MCF 10A (cell line): ENCODE measurements around the gene KLC3. TPM values are rescaled to one million over a fixed set of nuclear protein-coding genes. Genes with fewer than 3 reads are reported as not detected.

Source experiments
- BruUV-seq: library from RNA; stranded (reverse); fragments of 400-500 nt; replicated peaks from 2 replicates; lab custom pipeline; 2021; lab: Mats Ljungman, UMichigan
- CTCF ChIA-PET: fragments of 300-600 bp; sonication (Branson Sonifier 250); formaldehyde crosslinking; extraction: SDS; loops from one replicate; lab custom pipeline; 2021; ENCODE audit warnings: antibody characterized with exemption, inconsistent platforms; lab: Yijun Ruan, JAX
- POLR2A ChIA-PET: fragments of 300-600, 350-650 bp; sonication (Branson Sonifier 250); formaldehyde crosslinking; extraction: SDS; loops from one replicate; lab custom pipeline; 2020; ENCODE audit warnings: antibody characterized with exemption, inconsistent platforms; lab: Yijun Ruan, JAX
- DNase-seq: peaks from one replicate; pipeline ENCODE4 v3.0.0-alpha.2; 2018; ENCODE audit not compliant: unreplicated experiment
- H3K27ac Mint-ChIP-seq: one replicate; pipeline ENCODE4 v1.8.0; 2022; ENCODE audit warnings: mild to moderate bottlenecking, low read depth, mixed read lengths; ENCODE audit not compliant: unreplicated experiment
- H3K27me3 Mint-ChIP-seq: one replicate; pipeline ENCODE4 v1.8.0; 2022; ENCODE audit warnings: mixed read lengths; ENCODE audit not compliant: insufficient read depth, unreplicated experiment
- H3K36me3 Mint-ChIP-seq: one replicate; pipeline ENCODE4 v1.8.0; 2022; ENCODE audit warnings: mild to moderate bottlenecking, moderate library complexity, mixed read lengths; ENCODE audit not compliant: insufficient read depth, unreplicated experiment
- H3K4me1 Mint-ChIP-seq: one replicate; pipeline ENCODE4 v1.8.0; 2022; ENCODE audit warnings: mixed read lengths; ENCODE audit not compliant: insufficient read depth, unreplicated experiment
- H3K4me3 Mint-ChIP-seq: one replicate; pipeline ENCODE4 v1.8.0; 2022; ENCODE audit warnings: mild to moderate bottlenecking, moderate library complexity, mixed read lengths; ENCODE audit not compliant: unreplicated experiment
- H3K9me3 Mint-ChIP-seq: one replicate; pipeline ENCODE4 v1.8.0; 2022; ENCODE audit warnings: mixed read lengths; ENCODE audit not compliant: unreplicated experiment
- CTCF ChIP-seq: fragments of 200-600 bp; IDR thresholded peaks from one replicate; pipeline ENCODE4 v1.8.0; 2022; ENCODE audit warnings: antibody characterized with exemption, mild to moderate bottlenecking; ENCODE audit not compliant: unreplicated experiment
- intact Hi-C: fragments of 100-400 bp; cut with micrococcal nuclease; formaldehyde crosslinking; loops from 2 replicates; pipeline ENCODE4 v1.14.1; 2022
- total RNA-seq: library from RNA; stranded (reverse); gene quantifications from 2 replicates; pipeline ENCODE4 v1.2.3, GENCODE V29; 2022

The KLC3 gene
- total RNA-seq, 1 experiment from 2014 or later: 3.9 TPM

DNA sequence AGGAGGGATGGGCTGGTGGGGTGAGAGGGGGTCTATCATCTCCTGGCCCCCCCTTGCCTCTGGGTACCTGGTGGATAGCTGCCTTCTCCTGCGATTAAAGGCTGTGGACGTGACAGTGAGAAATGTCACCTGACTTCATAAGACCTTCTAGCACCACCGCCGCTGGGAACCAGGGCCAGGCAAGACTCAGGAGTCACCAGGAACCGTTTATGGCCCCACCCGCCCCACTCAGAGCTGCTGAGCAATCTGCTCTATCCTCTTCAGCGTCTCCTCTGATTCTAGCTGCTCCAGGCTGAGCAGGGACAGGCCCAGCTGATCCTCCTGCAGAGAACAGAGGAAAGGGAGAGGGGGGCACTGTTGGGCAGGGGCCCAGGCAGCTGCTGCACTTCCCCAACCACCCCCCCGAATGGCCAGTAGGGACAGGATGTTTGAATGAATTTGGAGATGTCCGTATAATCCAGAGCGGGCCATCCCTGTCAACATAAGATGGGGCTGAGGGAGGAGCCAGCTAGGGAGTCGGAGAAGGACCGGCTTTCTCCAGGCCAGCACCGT is 10.9 kb downstream of the KLC3 start:
- Mint-ChIP-seq H3K4me1 (no peaks in the 10 kb centered on the region), H3K27me3 (no peaks in the 10 kb centered on the region), H3K27ac (no peak overlapping the region), H3K36me3 (peaks cover 19% of the 10 kb centered on the region), H3K4me3 (no peak overlapping the region), H3K9me3 (no peaks in the 10 kb centered on the region)
- ChIA-PET POLR2A (interaction anchor here (0.7 kb wide), 1 partner anchor 127 kb away, joined by 3 read pairs; no protein-coding TSS in a partner anchor), CTCF (interaction anchor here (0.5 to 0.7 kb wide), 2 partner anchors 25 to 292 kb away, joined by 3 read pairs; no protein-coding TSS in a partner anchor)
- no peak for DNase-seq
- BruUV-seq: no TSS peak
- intact Hi-C loops: no loop called here
- TF ChIP-seq CTCF: no peak

DNA sequence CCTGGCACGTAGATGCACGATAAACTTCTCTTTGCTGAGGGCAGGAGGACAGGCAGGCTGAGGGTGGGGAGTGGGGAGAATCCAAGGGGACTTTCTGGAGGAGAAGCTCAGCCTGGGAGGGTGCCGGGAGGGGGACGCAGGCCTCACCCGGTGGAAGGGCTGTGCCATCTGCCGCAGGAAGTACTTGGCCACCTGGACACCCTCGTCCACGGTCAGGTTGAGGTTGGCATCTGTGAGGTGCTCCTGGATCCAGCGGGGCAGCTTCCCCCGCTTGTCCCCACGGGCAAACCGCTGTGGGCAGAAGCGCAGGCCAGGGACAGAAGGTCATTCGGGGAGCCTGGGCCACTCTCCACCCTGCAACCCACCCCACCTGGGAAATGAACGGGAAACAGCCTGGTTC is 11.5 kb downstream of the KLC3 start:
- H3K4me3 Mint-ChIP-seq: no peak overlapping the region
- H3K27ac Mint-ChIP-seq: no peak overlapping the region
- H3K9me3 Mint-ChIP-seq: no peaks in the 10 kb centered on the region
- CTCF ChIA-PET: interaction anchor here (0.7 to 1.3 kb wide), 2 partner anchors 16 to 292 kb away, joined by 3 to 6 read pairs; no protein-coding TSS in a partner anchor
- POLR2A ChIA-PET: interaction anchor here (0.7 kb wide), 1 partner anchor 126 kb away, joined by 3 read pairs; no protein-coding TSS in a partner anchor
- no peaks in the 10 kb centered on the region for H3K4me1 Mint-ChIP-seq
- BruUV-seq: no TSS peak
- intact Hi-C loops: no loop called here
- H3K36me3 Mint-ChIP-seq: peaks cover 19% of the 10 kb centered on the region
- no peaks in the 10 kb centered on the region for H3K27me3 Mint-ChIP-seq
- no peak for TF ChIP-seq CTCF
- no peak for DNase-seq

DNA sequence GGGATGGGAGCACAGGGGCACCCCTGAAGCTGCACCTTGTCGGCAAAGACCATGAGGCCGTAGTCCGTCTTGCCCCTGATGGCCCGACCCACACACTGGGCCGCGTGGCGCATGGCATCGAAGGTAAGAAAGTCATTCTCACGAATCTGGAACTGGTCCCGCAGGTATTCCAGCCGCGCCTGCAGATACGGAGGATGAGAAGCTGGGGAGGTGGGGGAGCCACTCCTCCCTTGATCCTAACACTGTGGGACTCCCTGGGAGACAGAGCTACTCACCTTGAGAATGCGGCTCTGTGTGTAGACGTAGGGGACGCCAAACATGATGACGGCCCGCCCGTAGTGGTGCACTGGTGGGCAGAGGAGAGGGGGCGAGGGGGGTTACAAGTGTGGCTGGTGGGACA is 11.9 kb downstream of the KLC3 start:
- CTCF ChIA-PET: interaction anchor here (1.3 kb wide), 1 partner anchor 16 kb away, joined by 6 read pairs; no protein-coding TSS in a partner anchor
- peaks cover 19% of the 10 kb centered on the region for H3K36me3 Mint-ChIP-seq
- H3K4me1 Mint-ChIP-seq: no peaks in the 10 kb centered on the region
- DNase-seq: no peak
- POLR2A ChIA-PET: no interaction called here
- H3K27me3 Mint-ChIP-seq: no peaks in the 10 kb centered on the region
- H3K27ac Mint-ChIP-seq: no peak overlapping the region
- TF ChIP-seq CTCF: no peak
- H3K9me3 Mint-ChIP-seq: no peaks in the 10 kb centered on the region
- no TSS peak for BruUV-seq
- H3K4me3 Mint-ChIP-seq: no peak overlapping the region
- intact Hi-C loops: no loop called here

GRCh38 chr19:45352914-45353796 is 12.6 kb downstream of the KLC3 start:
- H3K27me3 Mint-ChIP-seq: no peaks in the 10 kb centered on the region
- ChIA-PET CTCF (interaction anchor here (1.3 kb wide), 1 partner anchor 15 kb away, joined by 6 read pairs; no protein-coding TSS in a partner anchor), POLR2A (interaction anchor here (0.9 kb wide), 1 partner anchor 9 kb away, joined by 3 read pairs; no protein-coding TSS in a partner anchor)
- H3K4me3 Mint-ChIP-seq: no peak overlapping the region
- H3K27ac Mint-ChIP-seq: no peak overlapping the region
- H3K9me3 Mint-ChIP-seq: no peaks in the 10 kb centered on the region
- TF ChIP-seq CTCF: no peak
- intact Hi-C loops: no loop called here
- BruUV-seq: no TSS peak
- no peak for DNase-seq
- peaks cover 19% of the 10 kb centered on the region for H3K36me3 Mint-ChIP-seq
- no peaks in the 10 kb centered on the region for H3K4me1 Mint-ChIP-seq
